Ishikawa (cell line): ENCODE results near the gene GIMAP4.

Source experiments
- CEBPB ChIP-seq: IDR thresholded peaks from 2 replicates; pipeline ENCODE4 v1.6.1; 2012
- CREB1 ChIP-seq: IDR thresholded peaks from 2 replicates; pipeline ENCODE4 v1.6.1; 2012; ENCODE audit warnings: low read depth
- EGR1 ChIP-seq: IDR thresholded peaks from 2 replicates; pipeline ENCODE4 v1.6.1; 2012
- EP300 ChIP-seq: IDR thresholded peaks from 2 replicates; pipeline ENCODE4 v1.6.1; 2012; ENCODE audit warnings: borderline replicate concordance
- FOXM1 ChIP-seq: IDR thresholded peaks from 2 replicates; pipeline ENCODE4 v1.6.1; 2012; ENCODE audit warnings: low read depth, borderline replicate concordance
- NFIC ChIP-seq: IDR thresholded peaks from 2 replicates; pipeline ENCODE4 v1.6.1; 2012
- RAD21 ChIP-seq: IDR thresholded peaks from 2 replicates; pipeline ENCODE4 v1.6.1; 2012; ENCODE audit warnings: low read depth
- TAF1 ChIP-seq: IDR thresholded peaks from 2 replicates; pipeline ENCODE4 v1.6.1; 2012; ENCODE audit warnings: low read depth, mild to moderate bottlenecking
- TCF12 ChIP-seq: IDR thresholded peaks from 2 replicates; pipeline ENCODE4 v1.6.1; 2012; ENCODE audit warnings: low read depth
- TEAD4 ChIP-seq: IDR thresholded peaks from 2 replicates; pipeline ENCODE4 v1.6.1; 2012
- YY1 ChIP-seq: IDR thresholded peaks from 2 replicates; pipeline ENCODE4 v1.6.1; 2012; ENCODE audit warnings: low read depth
- ZBTB7A ChIP-seq: IDR thresholded peaks from 2 replicates; pipeline ENCODE4 v1.6.1; 2012; ENCODE audit warnings: low read depth
- TF ChIP-seq, protein P1 (sequence below): IDR thresholded peaks from 2 replicates; pipeline ENCODE4 v1.6.1; 2012; ENCODE audit warnings: low read depth, mild to moderate bottlenecking
- TF ChIP-seq, protein P2 (sequence below): IDR thresholded peaks from 2 replicates; pipeline ENCODE4 v1.6.1; 2012
- TF ChIP-seq, protein P3 (sequence below): IDR thresholded peaks from 2 replicates; pipeline ENCODE4 v1.6.1; 2012

Gene GIMAP4

DNA sequence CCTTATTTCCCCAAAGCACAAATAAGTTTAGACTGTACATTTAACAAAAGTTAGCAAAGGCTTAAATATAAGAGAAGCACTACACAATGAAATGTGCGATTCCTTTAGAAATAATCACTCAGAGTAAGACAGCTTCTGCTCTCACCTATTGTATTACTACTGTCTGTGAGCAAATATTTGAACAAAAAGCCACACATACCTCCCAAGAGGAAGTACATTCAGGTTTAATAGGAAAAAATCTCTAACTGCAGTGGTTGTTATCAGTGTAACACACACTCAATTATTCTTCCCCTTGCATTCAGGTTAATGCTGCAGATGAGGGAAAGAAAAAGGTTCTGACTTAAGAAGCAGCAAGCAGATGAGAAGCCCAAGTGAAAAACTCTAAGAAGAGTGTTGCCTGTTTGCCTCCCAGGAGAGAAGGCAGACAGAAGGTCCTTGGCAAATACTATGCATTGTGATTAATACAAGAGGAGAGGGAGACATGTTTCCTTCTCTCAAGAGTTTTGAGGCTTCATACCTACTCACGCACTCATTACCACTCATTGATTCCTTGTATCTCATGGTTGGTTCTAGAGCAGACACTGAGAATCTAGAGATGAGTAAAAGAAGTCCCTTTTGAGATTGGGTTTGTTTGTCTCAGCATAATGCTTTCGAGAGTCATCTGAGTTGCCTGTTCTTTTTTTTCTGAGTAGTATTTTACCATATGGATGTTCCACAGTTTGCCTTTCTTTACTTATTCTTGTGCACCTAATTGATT is 13.6 kb downstream of the GIMAP4 start:
- TF ChIP-seq TCF12 (no peak), CREB1 (no peak), EGR1 (no peak), NFIC (no peak), FOXM1 (no peak), ZBTB7A (no peak), EP300 (no peak), YY1 (no peak), TEAD4 (no peak), RAD21 (no peak), CEBPB (no peak), TAF1 (no peak)
- TF ChIP-seq, protein P1, sequence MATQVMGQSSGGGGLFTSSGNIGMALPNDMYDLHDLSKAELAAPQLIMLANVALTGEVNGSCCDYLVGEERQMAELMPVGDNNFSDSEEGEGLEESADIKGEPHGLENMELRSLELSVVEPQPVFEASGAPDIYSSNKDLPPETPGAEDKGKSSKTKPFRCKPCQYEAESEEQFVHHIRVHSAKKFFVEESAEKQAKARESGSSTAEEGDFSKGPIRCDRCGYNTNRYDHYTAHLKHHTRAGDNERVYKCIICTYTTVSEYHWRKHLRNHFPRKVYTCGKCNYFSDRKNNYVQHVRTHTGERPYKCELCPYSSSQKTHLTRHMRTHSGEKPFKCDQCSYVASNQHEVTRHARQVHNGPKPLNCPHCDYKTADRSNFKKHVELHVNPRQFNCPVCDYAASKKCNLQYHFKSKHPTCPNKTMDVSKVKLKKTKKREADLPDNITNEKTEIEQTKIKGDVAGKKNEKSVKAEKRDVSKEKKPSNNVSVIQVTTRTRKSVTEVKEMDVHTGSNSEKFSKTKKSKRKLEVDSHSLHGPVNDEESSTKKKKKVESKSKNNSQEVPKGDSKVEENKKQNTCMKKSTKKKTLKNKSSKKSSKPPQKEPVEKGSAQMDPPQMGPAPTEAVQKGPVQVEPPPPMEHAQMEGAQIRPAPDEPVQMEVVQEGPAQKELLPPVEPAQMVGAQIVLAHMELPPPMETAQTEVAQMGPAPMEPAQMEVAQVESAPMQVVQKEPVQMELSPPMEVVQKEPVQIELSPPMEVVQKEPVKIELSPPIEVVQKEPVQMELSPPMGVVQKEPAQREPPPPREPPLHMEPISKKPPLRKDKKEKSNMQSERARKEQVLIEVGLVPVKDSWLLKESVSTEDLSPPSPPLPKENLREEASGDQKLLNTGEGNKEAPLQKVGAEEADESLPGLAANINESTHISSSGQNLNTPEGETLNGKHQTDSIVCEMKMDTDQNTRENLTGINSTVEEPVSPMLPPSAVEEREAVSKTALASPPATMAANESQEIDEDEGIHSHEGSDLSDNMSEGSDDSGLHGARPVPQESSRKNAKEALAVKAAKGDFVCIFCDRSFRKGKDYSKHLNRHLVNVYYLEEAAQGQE: no peak
- TF ChIP-seq, protein P2, sequence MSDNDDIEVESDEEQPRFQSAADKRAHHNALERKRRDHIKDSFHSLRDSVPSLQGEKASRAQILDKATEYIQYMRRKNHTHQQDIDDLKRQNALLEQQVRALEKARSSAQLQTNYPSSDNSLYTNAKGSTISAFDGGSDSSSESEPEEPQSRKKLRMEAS: no peak
- TF ChIP-seq, protein P3, sequence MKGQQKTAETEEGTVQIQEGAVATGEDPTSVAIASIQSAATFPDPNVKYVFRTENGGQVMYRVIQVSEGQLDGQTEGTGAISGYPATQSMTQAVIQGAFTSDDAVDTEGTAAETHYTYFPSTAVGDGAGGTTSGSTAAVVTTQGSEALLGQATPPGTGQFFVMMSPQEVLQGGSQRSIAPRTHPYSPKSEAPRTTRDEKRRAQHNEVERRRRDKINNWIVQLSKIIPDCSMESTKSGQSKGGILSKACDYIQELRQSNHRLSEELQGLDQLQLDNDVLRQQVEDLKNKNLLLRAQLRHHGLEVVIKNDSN: no peak

DNA sequence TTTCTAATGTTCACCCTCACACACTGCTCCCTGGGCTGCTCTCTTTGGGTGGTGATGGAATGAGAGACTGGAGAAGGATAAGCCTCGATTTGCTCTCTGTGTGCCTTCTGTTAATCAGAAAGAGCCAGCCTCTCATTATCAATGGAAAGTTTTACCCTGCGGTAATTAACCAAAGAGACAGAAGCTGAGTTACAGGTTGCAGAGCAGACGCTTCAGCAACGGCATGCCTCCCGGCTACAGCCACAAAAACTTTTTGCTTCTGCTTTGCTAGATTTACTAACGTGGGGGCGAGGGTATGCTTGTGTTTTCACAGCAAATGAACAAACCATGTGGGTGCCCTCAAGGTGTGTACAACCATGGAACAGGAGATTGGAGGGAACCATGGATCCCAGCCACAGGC is 18.0 kb downstream of the GIMAP4 start:
- TF ChIP-seq CEBPB (no peak), ZBTB7A (no peak)
- TF ChIP-seq, protein P3: no peak

DNA sequence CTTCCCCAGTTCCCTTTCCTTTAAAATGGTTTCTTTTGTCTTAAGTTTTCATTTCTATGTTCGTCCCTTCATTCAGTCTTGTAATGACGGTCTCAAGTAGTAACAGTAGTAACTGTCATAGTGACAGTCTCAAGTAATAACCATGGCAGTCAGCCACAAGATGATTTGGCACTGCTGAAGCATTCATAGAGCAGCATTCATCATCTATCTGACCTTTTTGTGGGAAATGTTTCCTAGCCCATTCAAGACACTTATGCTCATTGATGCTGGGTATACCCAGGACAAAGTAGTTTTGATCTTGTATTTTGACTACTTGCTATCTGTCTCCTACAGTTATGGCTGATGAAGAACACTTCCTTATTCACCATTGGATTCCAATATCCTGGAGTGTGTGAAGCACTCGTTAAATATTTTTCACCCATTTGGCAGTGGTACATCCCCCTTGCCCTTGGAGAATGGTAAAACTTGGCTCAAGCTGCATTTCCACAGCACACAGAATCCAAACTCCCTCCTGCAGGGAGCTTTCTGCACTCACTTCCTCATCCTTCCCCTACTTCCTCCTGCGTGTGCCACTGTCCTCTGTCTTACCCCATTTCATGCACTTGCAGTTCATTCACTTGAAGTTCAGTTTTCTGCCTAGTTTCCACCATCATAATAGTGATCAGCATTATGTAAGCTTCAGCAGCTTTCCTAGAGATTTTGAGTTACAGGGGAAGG is 19.0 kb downstream of the GIMAP4 start:
- no peak for TF ChIP-seq NFIC
- TF ChIP-seq, protein P2: no peak
- no peak for TF ChIP-seq ZBTB7A
- TF ChIP-seq, protein P3: no peak

DNA sequence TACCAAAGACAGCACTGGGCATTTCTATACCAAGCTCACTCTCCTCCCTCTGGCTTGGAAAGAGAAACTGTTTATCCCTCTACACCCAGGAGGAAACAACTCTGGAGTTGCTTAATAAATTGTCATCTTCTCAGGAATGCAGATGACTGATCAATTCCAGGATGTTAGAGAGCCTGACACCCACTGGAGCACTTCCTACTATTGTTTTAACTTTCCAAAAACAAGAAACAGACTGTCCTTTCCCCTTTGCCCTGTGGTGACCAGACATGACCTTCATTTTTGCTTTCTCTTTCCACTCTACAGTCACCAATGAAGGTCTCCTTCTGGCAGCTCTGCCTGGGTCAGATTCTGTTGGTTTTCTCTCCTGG is 19.6 kb downstream of the GIMAP4 start:
- TF ChIP-seq TCF12 (no peak), CEBPB (no peak), RAD21 (no peak), TAF1 (no peak), EGR1 (no peak), FOXM1 (no peak), CREB1 (no peak), EP300 (no peak), NFIC (no peak), TEAD4 (no peak), ZBTB7A (no peak), YY1 (no peak)
- TF ChIP-seq, protein P1: no peak
- TF ChIP-seq, protein P2: no peak
- TF ChIP-seq, protein P3: no peak

DNA sequence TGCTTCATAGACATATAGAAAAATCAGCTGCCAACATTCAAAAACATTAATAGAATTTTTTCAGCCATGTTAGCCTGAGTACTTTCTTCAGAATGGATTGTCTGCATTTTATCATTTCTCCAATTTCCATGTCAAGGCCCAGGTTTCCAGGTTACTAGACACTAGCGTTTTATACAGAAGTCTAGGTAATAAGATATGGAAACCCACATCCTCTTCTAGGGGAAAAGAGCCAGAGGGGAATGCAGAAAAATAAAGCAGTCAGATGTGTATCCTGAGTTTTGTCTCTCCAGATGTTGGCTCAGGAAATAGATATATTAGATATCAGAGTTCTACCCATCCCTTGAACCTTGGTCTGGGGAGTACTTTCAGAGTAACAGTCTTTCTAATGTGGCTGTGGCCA is 20.4 kb downstream of the GIMAP4 start:
- TF ChIP-seq TAF1 (no peak), RAD21 (no peak), NFIC (no peak), TEAD4 (no peak), CREB1 (no peak), FOXM1 (no peak)
- TF ChIP-seq, protein P3: no peak
